ENCODE data around the gene GDF15.

DNA sequence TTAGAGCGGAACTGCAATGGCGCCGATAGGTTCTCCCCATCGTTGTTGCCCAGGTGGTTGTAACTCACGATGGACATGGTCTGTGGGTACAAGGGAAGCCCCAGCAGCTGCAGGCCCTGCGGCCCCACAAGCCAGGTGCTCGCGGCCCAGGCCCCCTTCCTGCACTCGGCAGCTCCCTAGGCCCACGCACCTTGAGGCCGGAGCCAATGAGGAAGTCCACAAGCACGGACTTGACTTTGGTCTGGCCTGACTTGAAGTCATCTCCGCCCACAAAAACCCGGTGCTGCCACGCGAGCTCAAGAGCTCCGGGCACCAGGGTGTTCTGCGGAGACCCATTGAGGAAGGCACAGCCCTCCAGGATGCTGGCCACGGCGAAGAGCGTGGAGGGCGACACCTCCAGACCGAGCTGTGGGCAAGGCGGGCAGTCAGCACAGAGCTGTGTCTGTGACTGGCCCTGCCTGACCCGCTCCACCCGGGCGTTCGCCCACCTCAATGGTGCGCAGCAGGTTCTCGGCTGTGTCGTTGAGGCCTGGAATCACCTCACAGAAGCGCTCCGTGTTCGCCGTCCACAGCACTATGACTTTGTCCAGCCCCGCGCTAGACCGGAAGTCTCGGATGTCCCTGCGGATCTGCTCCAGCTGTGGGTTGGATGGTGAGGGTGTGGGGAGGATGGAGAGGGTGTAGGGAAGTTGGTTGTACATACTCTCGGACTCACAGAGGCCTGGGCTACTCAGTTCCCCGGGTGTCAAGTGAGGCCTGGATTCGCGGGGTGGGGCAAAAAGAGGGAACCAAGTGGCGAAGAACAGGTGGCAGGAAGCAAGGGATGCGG, 50.1 kb downstream of the GDF15 start:
- no peak for TF ChIP-seq EZH2 (IDR thresholded peaks at IDR 0.05)
- TF ChIP-seq POLR2AphosphoS5 (IDR thresholded peaks at IDR 0.05; ENCODE audit: borderline replicate concordance, low read depth, low read length), result no peak; the same call in 1 of the 2 replicates
